Activated naive CD4-positive, alpha-beta T cell treated with anti-CD3 and anti-CD28 coated beads for 36 hours (primary cell): ENCODE results near the gene CSNK1D. TPM values are rescaled to one million over a fixed set of nuclear protein-coding genes. Genes with fewer than 3 reads are reported as not detected.
A peak's percentile ranks its signal among the peaks of the same experiment; 100 is the strongest.

Experiments
- CTCF ChIA-PET: fragments of 350-600 bp; sonication (Branson Sonifier 250); formaldehyde crosslinking; loops from one replicate; lab custom pipeline; 2021; ENCODE audit warnings: antibody characterized with exemption; lab: Charles Lee
- DNase-seq: peaks from one replicate; pipeline ENCODE4 v3.0.0-alpha.2; 2020
- H3K27ac Mint-ChIP-seq: one replicate; pipeline ENCODE4 v1.8.0; 2021; ENCODE audit warnings: mild to moderate bottlenecking, mixed read lengths
- H3K27me3 Mint-ChIP-seq: one replicate; pipeline ENCODE4 v1.8.0; 2021; ENCODE audit warnings: low read depth, mixed read lengths
- H3K36me3 Mint-ChIP-seq: one replicate; pipeline ENCODE4 v1.8.0; 2021; ENCODE audit warnings: low read depth, mixed read lengths
- H3K4me1 Mint-ChIP-seq: one replicate; pipeline ENCODE4 v1.8.0; 2021; ENCODE audit warnings: low read depth, mixed read lengths
- H3K4me3 Mint-ChIP-seq: one replicate; pipeline ENCODE4 v1.8.0; 2021; ENCODE audit warnings: mild to moderate bottlenecking, moderate library complexity, mixed read lengths
- H3K9me3 Mint-ChIP-seq: one replicate; pipeline ENCODE4 v1.8.0; 2021; ENCODE audit warnings: mixed read lengths
- intact Hi-C: fragments of 100-400 bp; cut with micrococcal nuclease; formaldehyde crosslinking; loops from one replicate; pipeline ENCODE4 v1.15.1; 2023
- total RNA-seq, 2 experiments: library from RNA; stranded (reverse); gene quantifications; one replicate each; pipeline ENCODE4 v1.2.3, GENCODE V29; 2021

Gene CSNK1D
- 100 to 1,000 TPM in 1 of 2 experiments, 10 to 100 TPM in 1; 99.8 to 100 TPM for total RNA-seq

GRCh38 chr17:82273327-82274133, at the start of gene CSNK1D:
TSS of gene CSNK1D (minus strand) at chr17:82273700. CDS start at chr17:82273381, 319 bp downstream.
- H3K36me3 Mint-ChIP-seq: peaks cover 32% of the 10 kb centered on the region
- no peaks in the 10 kb centered on the region for H3K9me3 Mint-ChIP-seq
- peak; percentile 93 for DNase-seq
- intact Hi-C loops: loop anchor here (1.0 to 2.0 kb wide), 2 partner anchors 19 to 43 kb away; partner anchors contain the start of gene CD7
- H3K4me3 Mint-ChIP-seq: peak within 1 kb of the TSS; percentile 81
- no peaks in the 10 kb centered on the region for H3K27me3 Mint-ChIP-seq
- CTCF ChIA-PET: no interaction called here
- H3K4me1 Mint-ChIP-seq: peaks cover 39% of the 10 kb centered on the region
- H3K27ac Mint-ChIP-seq: peak within 1 kb of the TSS; percentile 94

DNA sequence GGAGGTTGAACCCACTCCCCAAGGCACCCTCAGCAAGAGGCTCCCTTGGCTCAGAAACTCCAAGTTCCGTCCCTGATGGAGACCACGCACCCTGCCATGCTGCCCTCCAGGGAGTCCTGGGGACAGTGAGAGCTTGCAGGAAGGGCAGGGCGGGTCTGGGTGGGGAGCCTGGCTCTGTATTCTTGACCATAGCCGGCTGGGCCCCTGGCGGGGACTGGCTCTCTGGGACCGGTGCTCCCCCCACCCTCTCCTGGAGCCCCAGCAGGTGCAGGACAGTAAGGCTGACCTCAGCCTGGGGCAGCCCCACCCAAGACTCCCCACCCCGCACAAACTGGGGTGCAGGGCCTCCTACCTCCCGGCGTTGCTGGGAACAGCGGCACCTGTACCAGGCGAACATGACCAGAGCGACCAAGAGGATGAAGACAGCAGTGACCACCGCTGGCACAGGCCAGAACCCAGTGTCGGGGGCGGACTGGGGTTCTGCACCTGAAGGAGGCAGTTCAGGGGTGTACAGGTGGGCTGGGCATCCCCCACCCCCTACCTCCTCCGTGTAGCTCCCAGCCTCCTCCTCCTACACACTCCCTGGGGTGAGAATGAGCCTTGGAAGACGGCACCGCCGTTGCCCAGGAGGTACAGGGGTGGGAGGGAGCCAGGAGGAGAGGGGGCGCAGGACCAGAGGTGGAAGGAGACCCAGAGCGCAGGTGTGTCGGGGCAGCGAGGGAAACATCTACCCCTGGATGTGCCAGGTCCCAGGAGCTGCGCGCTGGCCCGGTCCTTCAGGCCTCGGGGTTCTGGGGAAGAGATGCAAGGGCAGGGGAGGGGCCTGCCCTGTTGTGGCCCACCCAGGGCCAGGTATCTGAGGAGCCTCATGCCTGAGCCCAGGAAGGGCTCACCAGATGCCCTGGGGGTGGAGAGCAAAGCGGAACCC, 49.3 kb upstream of the CSNK1D start:
- Mint-ChIP-seq H3K4me1 (peaks cover 42% of the 10 kb centered on the region), H3K27me3 (no peaks in the 10 kb centered on the region), H3K4me3 (peak overlapping the region; percentile 79), H3K27ac (peak overlapping the region; percentile 97), H3K9me3 (no peaks in the 10 kb centered on the region), H3K36me3 (peaks cover 10% of the 10 kb centered on the region)
- intact Hi-C loops: no loop called here
- CTCF ChIA-PET: interaction anchor here (1.9 to 2.4 kb wide), 2 partner anchors 23 to 87 kb away, joined by 8 to 60 read pairs; no protein-coding TSS in a partner anchor
- DNase-seq: no peak

DNA sequence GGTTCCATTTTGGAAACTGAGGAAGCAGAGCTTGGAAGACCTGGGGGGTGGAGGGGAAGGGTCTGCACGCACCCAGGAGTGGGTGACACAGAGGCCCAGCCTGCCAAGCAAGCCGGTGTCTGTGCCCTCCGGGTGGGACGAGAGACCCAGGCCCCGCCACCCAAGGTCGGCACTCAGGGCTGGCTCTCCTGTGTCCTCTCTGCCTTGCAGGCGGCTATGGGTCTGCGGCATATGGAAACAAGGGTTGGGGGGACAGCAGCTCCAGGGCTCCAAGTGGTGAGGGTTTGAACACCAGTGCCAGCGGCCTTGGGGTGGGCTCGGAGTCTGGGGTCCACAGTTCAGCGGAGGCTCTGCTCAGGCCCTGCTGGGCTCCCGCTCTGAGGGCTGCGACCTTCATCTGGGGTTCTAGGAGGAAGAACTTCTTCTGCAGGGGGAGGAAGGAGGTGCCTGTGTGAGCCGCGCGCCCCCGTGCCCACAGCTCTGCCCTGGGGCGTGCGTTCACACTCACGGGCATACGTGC, 48.5 kb upstream of the CSNK1D start:
- Mint-ChIP-seq H3K27ac (peak overlapping the region; percentile 97), H3K27me3 (no peaks in the 10 kb centered on the region), H3K9me3 (peaks cover 2% of the 10 kb centered on the region), H3K4me1 (peaks cover 42% of the 10 kb centered on the region), H3K4me3 (peak overlapping the region; percentile 79), H3K36me3 (peaks cover 12% of the 10 kb centered on the region)
- CTCF ChIA-PET: interaction anchor here (0.6 to 2.4 kb wide), 6 partner anchors 11 to 116 kb away, joined by 3 to 60 read pairs (median 3); no protein-coding TSS in a partner anchor
- intact Hi-C loops: loop anchor here (1.0 to 2.0 kb wide), 3 partner anchors 25 to 85 kb away; no protein-coding TSS in a partner anchor
- DNase-seq: no peak

DNA sequence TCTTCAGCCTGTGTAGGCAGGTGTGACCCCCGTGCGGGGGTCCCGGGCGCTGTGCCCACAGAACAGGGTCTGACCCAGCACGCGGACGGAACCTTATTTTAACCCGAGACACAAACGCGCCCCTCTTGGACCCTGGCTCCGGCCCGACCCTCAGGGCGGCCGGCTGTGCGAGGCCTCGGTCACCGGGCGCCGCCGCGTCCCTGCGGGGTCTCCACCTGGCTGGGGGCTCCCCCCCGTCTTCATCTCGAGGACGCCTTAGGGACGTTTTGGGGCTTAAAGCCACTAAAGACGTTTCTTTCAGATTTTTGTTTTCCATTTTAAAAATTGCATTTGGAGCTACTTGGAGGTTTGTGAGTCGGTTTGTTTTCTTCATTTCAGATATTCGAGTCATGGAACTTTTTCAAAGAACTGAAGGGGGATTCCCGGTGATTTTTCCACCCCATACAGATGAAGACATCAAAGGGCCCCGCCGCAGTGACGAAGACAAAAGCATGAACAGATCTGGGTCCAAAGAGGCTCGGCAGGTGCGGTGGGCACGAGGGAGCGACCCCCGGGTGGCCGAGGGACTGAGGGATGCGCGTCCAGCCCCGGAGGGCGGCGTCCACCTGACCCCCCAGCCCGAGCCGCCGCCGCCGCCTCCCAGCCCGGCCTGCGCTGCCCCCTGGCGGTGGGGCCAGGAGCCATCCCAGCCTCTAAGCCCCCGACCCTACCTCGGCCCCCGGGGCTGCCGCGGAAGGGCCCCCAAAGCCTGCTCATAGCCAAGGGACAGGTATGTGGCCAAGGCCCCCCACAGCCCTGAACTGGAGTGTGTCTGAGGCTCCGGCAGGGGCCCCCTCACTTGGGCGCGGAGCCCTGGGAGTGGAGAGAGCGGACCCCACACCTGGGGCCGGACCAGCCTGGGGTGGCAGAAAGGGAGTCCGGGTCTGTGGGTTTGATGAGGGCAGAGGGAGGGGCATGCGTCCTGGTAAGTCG, 47.7 kb upstream of the CSNK1D start:
- peak; percentile 93 for DNase-seq
- H3K4me3 Mint-ChIP-seq: peak overlapping the region; percentile 79
- intact Hi-C loops: loop anchor here (1.0 to 2.0 kb wide), 3 partner anchors 24 to 84 kb away; no protein-coding TSS in a partner anchor
- peaks cover 42% of the 10 kb centered on the region for H3K4me1 Mint-ChIP-seq
- peaks cover 2% of the 10 kb centered on the region for H3K9me3 Mint-ChIP-seq
- H3K27ac Mint-ChIP-seq: peak overlapping the region; percentile 97
- H3K27me3 Mint-ChIP-seq: no peaks in the 10 kb centered on the region
- CTCF ChIA-PET: interaction anchor here (0.6 to 2.4 kb wide), 11 partner anchors 11 to 591 kb away, joined by 3 to 60 read pairs (median 3); no protein-coding TSS in a partner anchor
- H3K36me3 Mint-ChIP-seq: peaks cover 20% of the 10 kb centered on the region

GRCh38 chr17:82320140-82320840, 46.8 kb upstream of the CSNK1D start:
- intact Hi-C loops: loop anchor here (2.0 kb wide), 1 partner anchor 83 kb away; no protein-coding TSS in a partner anchor
- CTCF ChIA-PET: interaction anchor here (0.6 to 2.4 kb wide), 6 partner anchors 17 to 591 kb away, joined by 3 to 60 read pairs (median 3); no protein-coding TSS in a partner anchor
- peaks cover 29% of the 10 kb centered on the region for H3K36me3 Mint-ChIP-seq
- no peak for DNase-seq
- peaks cover 45% of the 10 kb centered on the region for H3K4me1 Mint-ChIP-seq
- no peaks in the 10 kb centered on the region for H3K27me3 Mint-ChIP-seq
- peak overlapping the region; percentile 29 for H3K4me3 Mint-ChIP-seq
- peaks cover 2% of the 10 kb centered on the region for H3K9me3 Mint-ChIP-seq
- peak overlapping the region; percentile 97 for H3K27ac Mint-ChIP-seq

- CTCF ChIA-PET: interaction anchor here (0.6 kb wide), 2 partner anchors 68 to 230 kb away, joined by 3 read pairs; no protein-coding TSS in a partner anchor
- H3K9me3 Mint-ChIP-seq: peaks cover 2% of the 10 kb centered on the region
- intact Hi-C loops: loop anchor here (2.0 to 10.0 kb wide), 2 partner anchors 83 to 735 kb away; no protein-coding TSS in a partner anchor
- DNase-seq: no peak
- no peaks in the 10 kb centered on the region for H3K27me3 Mint-ChIP-seq
- H3K4me3 Mint-ChIP-seq: peak overlapping the region; percentile 12
- no peak overlapping the region for H3K27ac Mint-ChIP-seq
- peaks cover 30% of the 10 kb centered on the region for H3K36me3 Mint-ChIP-seq
- peaks cover 38% of the 10 kb centered on the region for H3K4me1 Mint-ChIP-seq
Observed at GRCh38 chr17:82319619-82320062, 46.1 kb upstream of the CSNK1D start.

- Mint-ChIP-seq H3K27me3 (no peaks in the 10 kb centered on the region), H3K4me3 (no peak overlapping the region), H3K27ac (no peak overlapping the region), H3K4me1 (peaks cover 34% of the 10 kb centered on the region), H3K36me3 (peaks cover 34% of the 10 kb centered on the region), H3K9me3 (peaks cover 2% of the 10 kb centered on the region)
- CTCF ChIA-PET: interaction anchor here (0.6 kb wide), 2 partner anchors 67 to 229 kb away, joined by 3 read pairs; no protein-coding TSS in a partner anchor
- no peak for DNase-seq
- intact Hi-C loops: loop anchor here (10.0 kb wide), 1 partner anchor 736 kb away; no protein-coding TSS in a partner anchor
Observed at GRCh38 chr17:82318772-82319606, 45.5 kb upstream of the CSNK1D start.

DNA sequence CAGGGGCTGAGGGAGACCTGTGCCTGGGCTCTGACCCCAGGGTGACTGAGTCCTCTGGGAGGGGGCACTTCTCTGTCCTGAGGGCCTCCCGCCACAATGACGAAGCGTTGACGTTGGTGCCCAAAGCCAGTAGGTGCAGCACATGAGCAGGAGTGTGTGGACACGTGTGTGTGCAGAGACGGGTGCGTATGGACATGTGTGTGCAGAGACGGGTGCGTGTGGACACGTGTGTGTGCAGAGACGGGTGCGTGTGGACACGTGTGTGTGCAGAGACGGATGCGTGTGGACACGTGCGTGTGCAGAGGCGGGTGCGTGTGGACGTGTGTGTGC, 44.6 kb upstream of the CSNK1D start:
- H3K27ac Mint-ChIP-seq: no peak overlapping the region
- CTCF ChIA-PET: interaction anchor here (0.7 to 5.1 kb wide), 2 partner anchors 18 to 82 kb away, joined by 3 to 49 read pairs; no protein-coding TSS in a partner anchor
- H3K4me3 Mint-ChIP-seq: no peak overlapping the region
- H3K9me3 Mint-ChIP-seq: peaks cover 2% of the 10 kb centered on the region
- DNase-seq: no peak
- H3K36me3 Mint-ChIP-seq: peaks cover 39% of the 10 kb centered on the region
- H3K4me1 Mint-ChIP-seq: peaks cover 32% of the 10 kb centered on the region
- H3K27me3 Mint-ChIP-seq: no peaks in the 10 kb centered on the region
- intact Hi-C loops: loop anchor here (10.0 kb wide), 1 partner anchor 737 kb away; no protein-coding TSS in a partner anchor

- no peak within 1 kb of the TSS for H3K4me3 Mint-ChIP-seq
- no peak within 1 kb of the TSS for H3K27ac Mint-ChIP-seq
- CTCF ChIA-PET: interaction anchor here (0.7 to 5.1 kb wide), 3 partner anchors 14 to 82 kb away, joined by 3 to 49 read pairs (median 6); no protein-coding TSS in a partner anchor
- H3K9me3 Mint-ChIP-seq: peaks cover 2% of the 10 kb centered on the region
- H3K27me3 Mint-ChIP-seq: no peaks in the 10 kb centered on the region
- peaks cover 39% of the 10 kb centered on the region for H3K36me3 Mint-ChIP-seq
- intact Hi-C loops: loop anchor here (1.0 to 10.0 kb wide), 3 partner anchors 11 to 737 kb away; partner anchors contain the start of gene CSNK1D
- H3K4me1 Mint-ChIP-seq: peaks cover 27% of the 10 kb centered on the region
- peak; percentile 79 for DNase-seq
Observed at GRCh38 chr17:82317394-82318168, 44.1 kb upstream of the CSNK1D start, which contains the start of gene CD7. TSS of gene CD7 (minus strand) at chr17:82317608. CDS start at chr17:82317495, 113 bp downstream.
